ENCODE data around the gene NEDD4L.

The NEDD4L gene

DNA sequence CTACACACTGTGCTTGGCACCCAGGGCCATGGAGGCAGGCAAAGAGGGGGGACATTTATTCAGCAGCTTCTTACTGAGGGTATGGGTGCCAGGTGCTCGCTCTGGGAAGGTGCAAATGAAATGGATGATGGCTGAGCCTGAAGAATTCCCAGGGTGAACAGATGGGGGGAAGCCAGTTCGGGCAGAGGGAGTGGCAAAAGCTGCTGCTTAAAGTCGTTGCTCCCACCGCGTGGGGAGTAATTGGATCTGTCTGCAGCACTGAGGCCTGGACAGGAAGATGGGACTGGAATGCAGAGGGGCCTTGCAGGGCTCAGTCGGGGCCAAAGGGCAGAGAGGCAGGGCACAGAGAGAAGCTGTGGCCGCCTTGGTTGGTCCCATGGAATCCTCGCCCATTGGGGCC is 51.2 kb downstream of the NEDD4L start:
- DNase-seq (ENCODE audit: low spot score), result no peak

DNA sequence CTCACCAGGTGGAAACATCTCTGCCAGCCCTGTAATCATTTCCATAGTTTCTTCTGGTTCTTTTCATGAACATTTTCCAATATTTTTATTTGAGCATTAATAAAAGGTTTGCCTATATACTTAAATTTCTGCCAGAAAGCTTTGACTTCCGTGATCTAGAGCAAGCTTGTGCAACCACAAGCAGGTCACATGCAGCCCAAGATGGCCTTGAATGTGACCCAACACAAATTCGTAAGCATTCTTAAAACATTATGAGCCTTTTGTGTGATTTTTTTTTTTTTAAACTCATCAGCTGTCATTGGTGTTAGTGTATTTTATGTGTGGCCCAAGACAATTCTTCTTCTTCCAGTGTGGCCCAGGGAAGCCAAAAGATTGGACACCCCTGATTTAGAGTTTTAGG is 51.6 kb downstream of the NEDD4L start:
- DNase-seq (ENCODE audit: low spot score), result no peak

DNA sequence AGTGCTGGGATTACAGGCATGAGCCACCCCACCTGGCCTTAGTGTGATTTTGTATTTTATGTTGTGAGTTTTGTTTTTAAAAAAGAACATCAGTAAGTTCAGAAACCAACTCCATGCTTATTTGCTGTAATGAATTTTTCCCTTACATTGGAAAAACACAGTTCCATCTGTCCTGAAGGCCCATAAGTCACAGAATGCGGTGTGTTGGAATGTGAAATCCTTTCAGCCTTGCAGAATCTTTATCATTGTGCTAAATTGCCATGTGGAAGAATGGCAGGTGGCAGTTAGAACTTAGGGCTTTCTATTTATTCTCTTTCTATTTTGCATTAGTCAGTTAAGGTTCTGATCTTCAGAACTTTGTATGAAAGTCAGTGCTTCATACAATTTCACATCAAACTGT is 52.6 kb downstream of the NEDD4L start:
- no peak for DNase-seq (ENCODE audit: low spot score)

DNA sequence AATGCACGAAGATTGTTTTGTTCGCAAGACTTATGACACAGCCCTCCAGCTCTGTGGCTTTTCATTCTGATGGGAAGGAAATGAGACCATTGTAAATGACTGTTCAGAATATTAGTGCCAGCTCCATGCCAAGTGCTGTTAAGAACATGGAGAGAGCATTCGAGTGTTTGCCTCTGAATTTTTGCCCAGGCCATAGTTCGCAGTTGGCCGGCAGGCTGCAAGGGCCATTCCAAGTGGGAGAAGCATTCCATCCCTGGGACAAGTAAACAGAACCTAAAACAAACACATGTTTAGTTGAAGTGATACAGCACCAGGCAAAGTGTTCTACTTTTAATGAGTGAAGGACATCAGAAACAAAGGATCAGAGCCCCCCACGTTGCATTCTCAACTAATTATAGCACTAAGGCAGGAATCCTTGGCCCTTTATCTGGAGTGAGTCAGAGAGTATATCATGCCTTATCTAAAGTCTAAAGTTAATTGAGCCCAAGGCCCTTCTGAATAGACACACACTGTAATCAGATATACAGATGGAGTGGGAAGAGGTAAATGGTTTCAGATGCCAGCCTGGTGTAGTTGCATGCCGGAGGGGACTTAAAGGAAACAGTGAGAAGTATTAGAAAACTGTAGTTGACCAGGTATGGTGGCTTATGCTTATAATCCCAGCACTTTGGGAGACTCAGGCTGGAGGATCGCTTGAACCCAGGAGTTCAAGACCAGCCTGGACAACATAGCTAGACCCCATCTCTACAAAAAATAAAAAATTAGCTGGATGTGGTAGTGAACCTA is 53.3 kb downstream of the NEDD4L start:
- no peak for DNase-seq (ENCODE audit: low spot score)

DNA sequence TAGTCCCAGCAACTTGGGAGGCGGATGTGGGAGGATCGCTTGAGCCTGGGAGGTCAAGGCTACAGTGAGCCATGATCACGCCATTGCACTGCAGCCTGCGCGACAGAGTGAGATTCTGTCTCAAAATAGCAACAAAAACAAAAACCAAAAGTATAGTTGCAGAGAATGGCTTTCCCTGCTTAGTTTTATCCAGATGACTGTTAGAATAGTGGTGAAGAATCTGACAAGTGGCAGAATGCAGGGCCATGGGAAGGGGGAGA is 53.8 kb downstream of the NEDD4L start:
- no peak for DNase-seq (ENCODE audit: low spot score)

DNA sequence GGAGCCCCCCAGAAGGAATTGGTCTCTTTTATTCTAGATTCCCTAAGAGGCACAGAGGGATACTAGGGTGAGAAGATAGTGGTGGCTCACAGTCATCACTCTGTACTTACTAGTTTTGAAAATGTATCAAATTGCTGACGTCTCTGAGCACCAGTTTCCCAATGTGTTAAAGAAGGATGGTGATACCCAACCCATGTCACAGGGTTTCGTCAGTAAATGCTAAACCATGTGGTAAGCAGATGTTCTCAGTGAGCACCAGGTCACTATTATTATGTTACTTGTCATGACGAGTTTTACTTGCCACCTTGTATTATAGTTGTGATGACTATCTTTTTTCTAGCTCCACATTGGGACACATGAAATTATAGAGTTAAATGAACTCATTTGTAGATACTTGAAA is 54.7 kb downstream of the NEDD4L start:
- DNase-seq (ENCODE audit: low spot score), result no peak

DNA sequence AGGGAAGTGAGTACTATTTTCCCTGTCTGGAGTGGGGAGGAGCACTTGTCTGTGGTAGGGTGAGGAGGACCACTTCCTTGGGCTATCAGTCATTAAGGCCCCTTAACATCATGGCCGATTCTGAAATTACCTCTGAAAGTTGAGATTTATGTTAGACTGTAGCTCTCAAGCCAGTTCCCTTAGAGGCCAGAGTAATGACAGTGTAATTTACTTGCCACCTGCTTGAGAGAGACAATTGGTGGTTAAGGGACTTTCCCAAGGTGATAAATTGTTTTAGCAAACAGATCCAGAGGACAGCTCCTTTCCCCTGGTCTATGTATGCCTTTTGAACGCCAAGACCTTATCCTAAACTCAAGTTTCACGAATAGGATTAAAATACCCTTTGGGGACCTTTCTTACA is 56.1 kb downstream of the NEDD4L start:
- no peak for DNase-seq (ENCODE audit: low spot score)

DNA sequence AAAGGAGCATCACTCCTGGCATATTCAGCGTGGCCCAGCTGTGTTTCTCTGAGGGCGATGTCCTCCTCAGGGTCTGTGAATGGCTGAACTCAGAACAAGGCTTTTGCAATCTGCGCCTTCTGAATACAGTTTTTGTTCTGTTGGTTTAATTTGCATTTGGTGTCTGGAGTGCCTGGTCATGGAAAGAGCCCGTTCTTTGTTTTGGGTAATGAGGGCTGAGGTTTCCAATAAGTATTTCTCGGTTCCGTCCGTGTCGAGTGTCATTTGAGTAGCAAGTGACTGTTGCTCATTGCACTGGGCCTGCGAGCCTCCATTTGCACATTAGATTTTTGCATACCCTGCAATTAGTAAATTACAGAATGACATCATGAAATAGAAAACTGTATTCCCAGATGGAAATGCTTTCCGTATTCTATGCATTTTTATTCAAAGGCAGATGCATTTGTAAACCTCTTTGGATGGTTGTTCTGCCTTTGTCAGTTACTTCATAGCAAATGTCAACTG is 57.3 kb downstream of the NEDD4L start:
- DNase-seq (ENCODE audit: low spot score), result no peak

DNA sequence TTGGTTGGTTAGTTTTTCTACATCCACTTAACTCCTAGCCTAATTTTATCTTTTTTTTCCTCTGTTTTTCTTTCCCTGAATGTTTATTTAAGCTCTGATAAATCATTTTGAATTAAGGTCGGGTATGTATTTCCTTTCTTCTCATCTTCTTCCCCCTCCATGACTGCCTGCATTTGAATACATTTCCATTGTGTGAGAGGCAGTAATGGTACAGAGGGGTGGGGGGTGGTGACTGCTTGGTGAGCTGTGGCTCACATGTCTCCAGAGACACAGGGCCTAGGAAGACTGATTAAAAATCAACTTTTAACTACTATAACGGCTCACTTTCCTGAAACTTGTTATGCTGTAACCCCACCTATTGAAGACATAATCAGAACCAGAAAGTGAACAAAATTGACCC is 58.0 kb downstream of the NEDD4L start:
- no peak for DNase-seq (ENCODE audit: low spot score)

DNA sequence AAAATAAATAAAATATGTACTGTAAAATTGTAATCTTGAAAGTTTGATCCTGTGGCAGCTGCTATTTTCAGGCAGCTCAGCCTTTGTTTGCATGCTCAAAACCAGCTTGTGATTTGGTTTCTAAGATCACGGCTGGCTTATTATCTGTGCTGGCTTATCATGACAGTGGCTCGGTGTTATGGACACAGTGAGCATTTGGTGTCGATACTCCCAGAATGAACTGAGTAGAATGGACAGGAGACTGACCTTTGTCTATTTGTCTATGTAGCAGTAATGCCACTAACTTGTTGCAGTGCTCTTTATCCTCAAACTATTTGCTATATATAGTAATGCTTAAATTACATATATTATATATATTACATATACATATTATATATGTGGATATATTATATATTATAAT is 58.8 kb downstream of the NEDD4L start:
- no peak for DNase-seq (ENCODE audit: low spot score)

DNA sequence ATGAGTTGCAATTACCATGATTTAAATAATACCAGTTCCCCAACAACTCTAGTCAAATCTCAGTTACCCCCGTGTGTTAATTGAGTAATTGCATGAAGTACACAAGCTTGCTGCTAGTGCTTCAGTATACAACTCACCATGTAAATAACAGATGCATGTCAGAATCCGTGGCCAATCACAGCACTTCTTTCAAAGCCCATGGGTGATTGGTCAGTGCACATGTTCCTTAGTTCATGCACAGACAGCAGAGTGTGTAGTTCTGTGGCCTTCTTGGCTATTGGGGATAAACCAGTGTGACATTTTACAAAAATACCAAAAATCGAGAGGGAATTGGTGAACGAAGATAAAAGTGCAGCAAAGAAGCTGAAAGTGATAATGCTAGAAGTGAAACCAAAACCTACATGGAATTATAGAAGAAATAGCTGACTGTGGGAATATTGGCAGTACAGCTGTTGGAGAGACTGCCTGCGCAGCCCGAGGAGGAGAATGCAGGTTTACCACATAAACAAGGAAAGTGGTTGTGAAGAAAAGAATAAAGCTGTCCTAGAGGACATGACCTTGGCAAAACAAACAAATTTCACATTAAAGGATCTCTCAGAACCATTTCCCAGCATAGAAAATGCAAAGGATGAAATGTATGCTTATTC is 59.4 kb downstream of the NEDD4L start:
- no peak for DNase-seq (ENCODE audit: low spot score)

DNA sequence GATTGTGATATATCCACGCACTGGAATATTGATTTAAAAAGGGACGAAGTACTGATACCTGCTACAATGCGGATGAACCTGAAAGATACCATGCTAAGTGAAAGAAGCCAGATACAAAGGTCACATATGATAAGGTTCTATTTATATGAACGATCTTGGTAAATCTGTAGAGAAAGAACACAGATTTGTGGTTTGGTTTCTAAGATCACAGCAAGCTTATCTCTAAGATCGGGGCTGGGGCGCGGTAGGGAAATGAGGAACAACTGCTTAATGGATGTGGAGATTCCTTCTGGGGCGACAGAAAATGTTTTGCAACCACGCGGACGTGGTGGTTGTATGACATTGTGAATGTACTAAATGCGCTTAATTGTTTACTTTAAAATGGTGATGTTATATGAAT is 60.1 kb downstream of the NEDD4L start:
- no peak for DNase-seq (ENCODE audit: low spot score)

DNA sequence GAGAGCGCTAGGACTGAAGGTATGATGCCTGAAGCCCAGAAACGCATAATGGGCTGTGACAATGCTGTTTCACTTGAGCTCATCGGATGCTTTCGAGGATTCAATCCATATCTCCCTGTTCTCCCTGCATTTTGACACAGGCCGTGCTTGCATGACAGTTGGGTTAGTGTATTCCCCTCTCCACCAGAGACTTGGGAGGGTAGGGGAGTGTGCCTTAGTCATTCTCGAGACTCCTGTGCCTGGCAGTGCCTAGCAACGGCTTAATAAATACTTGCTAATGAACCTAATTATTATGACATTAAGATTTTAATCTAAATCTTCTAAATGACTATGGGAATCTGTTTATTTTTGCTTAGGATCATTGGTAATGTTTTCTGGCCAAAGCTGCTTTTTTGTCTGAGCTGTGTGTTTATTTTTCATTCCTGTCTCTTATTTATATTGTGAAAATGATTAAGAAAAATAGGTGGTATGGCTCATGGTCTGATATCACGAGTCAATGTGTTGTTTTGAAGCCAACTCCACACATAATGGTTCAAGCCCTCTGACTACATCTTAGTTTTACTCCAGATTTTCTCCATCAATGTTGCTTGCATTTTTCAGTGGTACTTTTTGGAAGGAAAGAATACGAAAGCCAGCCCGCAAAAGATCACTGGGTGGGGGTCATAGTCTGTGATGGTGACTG is 61.3 kb downstream of the NEDD4L start:
- no peak for DNase-seq (ENCODE audit: low spot score)

DNA sequence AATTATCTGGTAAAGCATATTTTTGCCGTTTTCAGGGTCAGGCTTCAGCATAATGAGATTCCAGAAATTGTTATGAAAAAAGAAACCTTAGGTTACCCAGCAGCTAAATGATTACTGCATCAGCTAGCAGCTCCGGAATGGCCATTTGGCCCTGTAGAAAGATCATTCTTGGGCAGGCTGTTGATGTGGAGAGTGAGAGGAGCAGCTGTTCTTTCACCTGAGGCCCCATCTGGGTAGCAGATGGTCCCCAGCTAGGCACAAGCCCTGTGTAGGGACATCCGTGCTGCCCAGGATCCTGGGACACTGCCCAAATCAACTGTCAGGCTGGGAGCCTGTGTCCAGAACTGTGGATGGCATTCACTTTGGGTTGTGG is 61.8 kb downstream of the NEDD4L start:
- DNase-seq (ENCODE audit: low spot score), result no peak

DNA sequence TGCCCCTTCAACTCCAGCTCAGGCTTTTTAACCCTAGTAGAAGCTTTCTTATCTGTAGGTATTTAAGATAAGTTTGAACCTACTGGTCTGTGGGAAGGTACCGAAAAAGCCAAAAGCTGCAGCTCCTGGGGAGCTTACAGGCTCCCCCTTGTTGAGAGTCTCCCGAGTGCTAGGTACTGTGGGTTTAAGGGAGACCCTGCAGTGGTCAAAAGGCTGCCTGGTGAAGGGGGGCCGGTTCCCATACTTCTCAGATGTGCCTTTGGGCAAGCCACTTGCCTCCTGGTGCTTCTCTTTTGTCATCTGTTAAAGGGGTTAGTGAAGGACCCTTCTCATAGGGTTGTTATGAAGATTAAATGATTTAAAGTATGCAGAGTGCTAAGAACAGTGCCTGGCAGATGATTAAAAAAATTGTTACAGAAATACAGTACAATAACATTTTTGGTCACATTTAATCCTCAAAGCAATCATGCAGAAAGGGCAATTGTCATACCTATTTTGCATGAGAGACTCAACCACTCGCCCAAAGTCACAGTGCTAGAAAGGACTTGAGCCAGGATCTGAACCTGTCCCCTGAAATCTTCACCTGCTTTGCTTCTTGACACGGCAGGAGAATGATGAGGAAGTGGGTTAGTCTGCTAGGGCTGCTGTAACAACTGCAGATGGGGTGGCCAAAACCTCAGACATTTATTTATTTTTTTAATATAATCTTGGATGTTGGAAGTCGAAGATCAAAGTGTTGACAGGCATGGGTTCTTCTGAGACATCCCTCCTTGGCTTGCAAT is 62.5 kb downstream of the NEDD4L start:
- no peak for DNase-seq (ENCODE audit: low spot score)

DNA sequence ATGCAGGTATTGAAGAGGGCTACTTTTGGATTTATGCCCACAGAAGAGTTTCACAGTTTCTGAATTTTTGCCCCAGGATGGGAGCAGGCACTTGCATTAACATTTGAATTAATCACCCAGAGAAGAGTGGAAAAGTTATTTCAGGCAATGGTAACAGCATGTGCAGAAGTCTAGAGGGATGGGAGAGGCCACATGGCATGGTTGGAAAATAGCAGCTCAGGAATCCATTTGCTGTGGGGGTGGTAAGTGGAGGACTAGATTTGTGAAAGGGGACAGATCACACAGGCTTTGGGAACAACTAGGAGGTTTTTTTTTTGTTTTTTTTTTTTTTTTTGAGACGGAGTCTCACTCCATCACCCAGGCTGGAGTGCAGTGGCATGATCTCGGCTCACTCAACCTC is 65.2 kb downstream of the NEDD4L start:
- no peak for DNase-seq (ENCODE audit: low spot score)

DNA sequence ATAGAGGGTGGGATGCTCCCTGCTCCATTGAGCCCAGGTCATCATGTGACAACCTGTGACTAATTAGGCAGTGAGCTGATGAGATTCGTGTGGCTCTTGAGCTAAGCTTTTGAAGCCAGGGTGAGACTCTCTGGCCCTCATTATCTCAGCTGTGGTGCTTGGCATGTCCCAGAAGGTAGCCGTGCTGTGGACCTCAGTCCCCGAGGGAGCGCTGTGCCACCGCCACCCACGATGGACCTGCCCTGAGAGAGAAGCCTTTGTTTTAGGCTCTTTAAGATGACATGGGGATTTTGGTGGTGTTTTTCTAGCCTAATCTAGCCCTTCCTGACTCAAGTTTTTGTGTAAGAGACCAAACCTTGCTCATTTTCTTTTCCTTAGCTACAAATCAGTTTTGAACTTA is 66.4 kb downstream of the NEDD4L start:
- no peak for DNase-seq (ENCODE audit: low spot score)

DNA sequence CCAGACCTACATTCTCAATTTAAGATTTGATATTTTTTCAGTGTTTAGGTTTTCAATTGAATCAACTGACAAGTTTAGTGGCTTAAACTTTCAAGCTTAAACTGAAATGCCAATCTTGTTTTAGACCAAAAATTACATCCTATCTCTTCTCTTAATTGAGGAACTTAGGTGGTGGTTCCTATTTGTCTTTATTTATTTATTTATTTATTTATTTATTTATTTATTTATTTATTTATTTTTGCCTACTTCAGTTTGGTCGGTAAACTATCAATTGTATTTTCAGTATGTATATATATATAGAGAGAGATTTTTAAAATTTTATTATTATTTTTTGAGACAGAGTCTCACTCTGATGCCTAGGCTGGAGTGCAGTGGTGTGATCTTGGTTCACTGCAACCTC is 68.1 kb downstream of the NEDD4L start:
- no peak for DNase-seq (ENCODE audit: low spot score)

DNA sequence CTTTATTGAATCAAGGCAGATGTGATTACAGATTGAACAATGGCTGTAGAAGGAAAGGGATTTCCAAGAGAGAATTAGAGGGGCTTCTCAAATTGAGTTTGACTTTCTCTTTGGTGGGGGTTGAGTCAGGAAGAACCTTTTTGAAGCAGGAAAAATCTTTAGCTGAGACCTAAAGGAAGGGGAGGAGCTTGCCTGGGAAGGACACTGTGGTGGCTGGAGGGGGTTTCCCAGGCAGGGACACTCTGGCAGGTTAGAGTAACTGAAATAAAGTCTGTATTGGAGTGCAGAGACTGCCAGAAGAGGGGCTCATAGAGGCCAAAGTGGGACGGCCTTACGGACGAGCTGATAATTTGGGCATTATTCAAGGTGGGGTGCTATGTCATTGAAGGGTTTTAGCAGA is 69.3 kb downstream of the NEDD4L start:
- no peak for DNase-seq (ENCODE audit: low spot score)

DNA sequence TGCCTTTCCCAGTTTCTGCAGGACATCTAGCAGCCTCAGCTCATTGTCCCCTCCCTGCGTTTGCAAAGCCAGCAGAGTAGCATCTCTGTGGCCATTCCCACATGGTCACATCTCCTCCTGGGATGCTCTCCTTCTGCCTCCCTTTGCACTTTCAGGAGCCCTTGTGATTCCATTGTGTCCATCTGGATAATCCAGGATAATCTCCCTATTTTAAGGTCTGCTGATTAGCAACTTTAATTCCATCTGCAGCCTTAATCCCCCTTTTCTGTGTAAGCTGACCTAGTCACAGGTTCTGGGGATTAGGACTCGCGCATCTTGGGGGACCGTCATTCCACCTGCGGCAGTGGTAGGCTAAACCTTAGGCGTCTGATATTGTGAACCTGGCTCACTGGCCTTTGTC is 70.7 kb downstream of the NEDD4L start:
- no peak for DNase-seq (ENCODE audit: low spot score)

DNA sequence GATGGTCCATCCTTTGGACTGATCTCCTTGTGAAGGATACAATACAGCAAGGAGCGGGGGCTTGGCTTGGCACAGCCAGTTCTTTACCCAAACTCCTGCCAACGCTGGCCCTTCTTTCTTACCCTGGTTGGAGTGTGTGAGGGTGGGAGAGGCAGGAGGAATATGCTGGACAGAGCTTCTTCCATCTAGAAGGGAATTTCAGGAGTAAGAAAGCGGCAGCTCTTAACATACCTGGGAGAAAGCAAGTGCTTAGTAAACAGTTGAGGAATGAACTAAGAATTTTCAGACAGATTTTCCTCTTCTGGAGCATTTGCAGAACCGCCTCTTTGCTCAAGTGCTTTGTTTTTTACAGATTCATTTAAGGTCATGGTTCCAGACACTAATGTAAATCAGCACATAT is 72.8 kb downstream of the NEDD4L start:
- DNase-seq (ENCODE audit: low spot score), result no peak

DNA sequence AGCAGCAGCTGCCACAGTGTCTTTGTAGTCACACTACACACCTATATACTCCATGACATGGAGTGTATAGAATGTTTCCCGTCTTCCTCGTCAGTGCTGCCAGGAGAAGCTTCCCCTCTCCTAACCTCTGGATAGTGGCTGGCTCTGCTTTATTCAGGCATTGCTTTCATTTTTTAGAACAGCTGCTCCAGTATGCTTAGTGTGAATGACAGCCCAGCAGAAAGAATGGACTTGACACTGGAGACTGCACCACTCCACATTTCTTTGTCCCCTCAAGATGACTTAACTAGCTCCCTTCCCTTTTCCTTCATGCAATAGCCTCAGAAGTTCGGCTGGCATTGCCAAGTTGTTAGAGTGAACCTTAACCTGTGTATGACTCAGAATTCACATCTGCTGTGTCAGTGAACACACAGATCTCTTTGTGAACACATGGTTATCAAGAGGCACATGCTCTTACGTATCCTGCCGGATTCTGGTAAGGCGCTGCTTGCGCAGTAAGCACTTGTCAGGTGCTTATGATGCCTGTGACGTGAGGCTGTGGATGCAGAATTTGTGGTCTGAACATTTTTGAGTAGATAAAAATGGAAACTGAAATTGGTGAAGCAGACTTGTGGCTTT is 73.9 kb downstream of the NEDD4L start:
- DNase-seq (ENCODE audit: low spot score), result no peak
